LHCN-M2 (cell line): ENCODE data around the gene ACAN. TPM values are rescaled to one million over a fixed set of nuclear protein-coding genes. Genes with fewer than 3 reads are reported as not detected.

ENCODE experiments used
- DNase-seq: peaks from one replicate; pipeline ENCODE4 v3.0.0-alpha.2; 2012; ENCODE audit warnings: low read depth
- total RNA-seq: library from RNA; depleted of rRNA; stranded (reverse); fragments of >200 nt; gene quantifications from 2 replicates; pipeline ENCODE4 v1.2.3, GENCODE V29; 2014

Gene ACAN
- total RNA-seq, 1 experiment from 2014 or later = under 0.01 TPM

GRCh38 chr15:88842156-88842555 lies 38.9 kb downstream of the ACAN start:
- no peak for DNase-seq

GRCh38 chr15:88843334-88843733 lies 40.1 kb downstream of the ACAN start:
- DNase-seq = no peak

GRCh38 chr15:88844749-88845386 lies 41.6 kb downstream of the ACAN start:
- DNase-seq = no peak

GRCh38 chr15:88845616-88846015 lies 42.4 kb downstream of the ACAN start:
- DNase-seq = no peak

- DNase-seq = no peak
Measured at GRCh38 chr15:88847144-88847543, 43.9 kb downstream of the ACAN start.

- no peak for DNase-seq
Measured at GRCh38 chr15:88848203-88848602, 45.0 kb downstream of the ACAN start.

- no peak for DNase-seq
Measured at GRCh38 chr15:88849376-88850072, 46.3 kb downstream of the ACAN start.

GRCh38 chr15:88852476-88852875 lies 49.2 kb downstream of the ACAN start:
- no peak for DNase-seq

GRCh38 chr15:88858934-88859333 lies 55.7 kb downstream of the ACAN start:
- DNase-seq = no peak

GRCh38 chr15:88859550-88859949 lies 56.3 kb downstream of the ACAN start:
- no peak for DNase-seq

GRCh38 chr15:88860212-88860611 lies 57.0 kb downstream of the ACAN start:
- DNase-seq = no peak

- DNase-seq = no peak
Measured at GRCh38 chr15:88863412-88863811, 60.2 kb downstream of the ACAN start.

GRCh38 chr15:88864861-88865497 lies 61.7 kb downstream of the ACAN start:
- DNase-seq = no peak

- DNase-seq = no peak
Measured at GRCh38 chr15:88865498-88866099, 62.4 kb downstream of the ACAN start.

- DNase-seq = no peak
Measured at GRCh38 chr15:88866295-88866881, 63.2 kb downstream of the ACAN start.

- no peak for DNase-seq
Measured at GRCh38 chr15:88871313-88871712, 68.1 kb downstream of the ACAN start.

- no peak for DNase-seq
Measured at GRCh38 chr15:88872106-88872505, 68.9 kb downstream of the ACAN start.

GRCh38 chr15:88872706-88873105 lies 69.5 kb downstream of the ACAN start:
- DNase-seq = no peak

- no peak for DNase-seq
Measured at GRCh38 chr15:88873786-88874185, 70.5 kb downstream of the ACAN start.

- DNase-seq = no peak
Measured at GRCh38 chr15:88874275-88874674, 71.0 kb downstream of the ACAN start.

GRCh38 chr15:88874684-88875083 lies 71.4 kb downstream of the ACAN start:
- DNase-seq = no peak

- no peak for DNase-seq
Measured at GRCh38 chr15:88876573-88876972, 73.3 kb downstream of the ACAN start.
